H9 (cell line): ENCODE measurements around the gene SRGAP1. TPM values are rescaled to one million over a fixed set of nuclear protein-coding genes. Genes with fewer than 3 reads are reported as not detected.

Experiments
- DNase-seq: peaks from one replicate; pipeline ENCODE4 v3.0.0-alpha.2; 2017
- H2AFZ ChIP-seq: one replicate; pipeline ENCODE4 v1.6.1; 2013; ENCODE audit warnings: mild to moderate bottlenecking, low read length, control low read depth, moderate library complexity
- H2AK5ac ChIP-seq: 2 replicates; pipeline ENCODE4 v1.6.1; 2013; ENCODE audit warnings: low read length, control low read depth, mixed read lengths; ENCODE audit not compliant: insufficient read length
- H2BK120ac ChIP-seq: one replicate; pipeline ENCODE4 v1.6.1; 2013; ENCODE audit warnings: low read depth, mild to moderate bottlenecking, low read length, control low read depth, inconsistent platforms; ENCODE audit not compliant: poor library complexity, severe bottlenecking
- H2BK12ac ChIP-seq: 2 replicates; pipeline ENCODE4 v1.6.1; 2013; ENCODE audit warnings: low read length, control low read depth, mixed read lengths, low read depth; ENCODE audit not compliant: insufficient read length
- H2BK15ac ChIP-seq: 2 replicates; pipeline ENCODE4 v1.6.1; 2013; ENCODE audit warnings: low read depth, low read length, control low read depth
- H2BK20ac ChIP-seq: one replicate; pipeline ENCODE4 v1.6.1; 2013; ENCODE audit warnings: low read depth, mild to moderate bottlenecking, low read length, control low read depth, inconsistent platforms; ENCODE audit not compliant: poor library complexity, severe bottlenecking
- H2BK5ac ChIP-seq: 2 replicates; pipeline ENCODE4 v1.6.1; 2013; ENCODE audit warnings: low read length, control low read depth, mixed read lengths; ENCODE audit not compliant: insufficient read length
- H3K14ac ChIP-seq: 2 replicates; pipeline ENCODE4 v1.6.1; 2013; ENCODE audit warnings: low read length, control low read depth; ENCODE audit not compliant: insufficient read depth
- H3K18ac ChIP-seq: 2 replicates; pipeline ENCODE4 v1.6.1; 2013; ENCODE audit warnings: low read depth, mild to moderate bottlenecking, mixed read lengths, low read length, control low read depth; ENCODE audit not compliant: insufficient read length
- H3K23ac ChIP-seq: 2 replicates; pipeline ENCODE4 v1.6.1; 2013; ENCODE audit warnings: low read length, control low read depth, mixed read lengths, low read depth; ENCODE audit not compliant: insufficient read length
- H3K23me2 ChIP-seq: 2 replicates; pipeline ENCODE4 v1.6.1; 2013; ENCODE audit warnings: low read depth, mild to moderate bottlenecking, mixed read lengths, low read length, control low read depth; ENCODE audit not compliant: insufficient read length, poor library complexity, severe bottlenecking
- H3K27ac ChIP-seq: 2 replicates; pipeline ENCODE4 v1.5.1; 2013; ENCODE audit warnings: low read length, control low read depth, mixed read lengths, low read depth; ENCODE audit not compliant: insufficient read length
- H3K27me3 ChIP-seq: 2 replicates; pipeline ENCODE4 v1.6.1; 2013; ENCODE audit warnings: low read length, control low read depth, inconsistent platforms; ENCODE audit not compliant: insufficient read depth
- H3K4ac ChIP-seq: 2 replicates; pipeline ENCODE4 v1.6.1; 2013; ENCODE audit warnings: low read depth, mild to moderate bottlenecking, control low read depth, inconsistent platforms, low read length, moderate library complexity
- H3K4me1 ChIP-seq: 2 replicates; pipeline ENCODE4 v1.6.1; 2013; ENCODE audit warnings: low read length, control low read depth, inconsistent platforms; ENCODE audit not compliant: insufficient read depth
- H3K4me2 ChIP-seq: 2 replicates; pipeline ENCODE4 v1.6.1; 2013; ENCODE audit warnings: low read length, control low read depth, mixed read lengths; ENCODE audit not compliant: insufficient read length, insufficient read depth
- H3K56ac ChIP-seq: 2 replicates; pipeline ENCODE4 v1.6.1; 2013; ENCODE audit warnings: low read depth, mild to moderate bottlenecking, mixed read lengths, low read length, control low read depth; ENCODE audit not compliant: insufficient read length
- H3K79me1 ChIP-seq: 2 replicates; pipeline ENCODE4 v1.6.1; 2013; ENCODE audit warnings: low read depth, mild to moderate bottlenecking, moderate library complexity, low read length, control low read depth, inconsistent platforms; ENCODE audit not compliant: insufficient read depth, poor library complexity, severe bottlenecking
- H3K79me2 ChIP-seq: 2 replicates; pipeline ENCODE4 v1.6.1; 2013; ENCODE audit warnings: low read length, control low read depth, inconsistent platforms; ENCODE audit not compliant: insufficient read depth
- H3K9ac ChIP-seq: 2 replicates; pipeline ENCODE4 v1.6.1; 2013; ENCODE audit warnings: low read length, control low read depth, mixed read lengths; ENCODE audit not compliant: insufficient read length; ENCODE audit errors: extremely low read depth
- H3K9me3 ChIP-seq: one replicate; pipeline ENCODE4 v1.6.1; 2013; ENCODE audit warnings: low read depth, low read length, inconsistent platforms; ENCODE audit not compliant: control insufficient read depth
- H3T11ph ChIP-seq: one replicate; pipeline ENCODE4 v1.6.1; 2013; ENCODE audit warnings: mild to moderate bottlenecking, low read length, control low read depth, inconsistent platforms
- H4K20me1 ChIP-seq: one replicate; pipeline ENCODE4 v1.6.1; 2013; ENCODE audit not compliant: control insufficient read depth, insufficient read length, insufficient read depth
- H4K5ac ChIP-seq: 2 replicates; pipeline ENCODE4 v1.6.1; 2013; ENCODE audit warnings: low read depth, mild to moderate bottlenecking, mixed read lengths, low read length, control low read depth; ENCODE audit not compliant: insufficient read length
- H4K8ac ChIP-seq: replicated peaks from 2 replicates; pipeline ENCODE4 v1.6.1; 2013; ENCODE audit warnings: low read length, control low read depth, mixed read lengths, low read depth; ENCODE audit not compliant: insufficient read length
- H4K91ac ChIP-seq: 2 replicates; pipeline ENCODE4 v1.6.1; 2013; ENCODE audit warnings: low read depth, mild to moderate bottlenecking, moderate library complexity, mixed read lengths, low read length, control low read depth; ENCODE audit not compliant: insufficient read length
- H3K27ac Mint-ChIP-seq, 3 experiments: 2 replicates in 2 of 3; 3 replicates in 1 of 3; pipeline ENCODE4 v1.8.0; 2020 to 2021; ENCODE audit warnings: mixed read lengths in 3 of 3, mild to moderate bottlenecking in 1 of 3, moderate library complexity in 1 of 3
- H3K27me3 Mint-ChIP-seq: 2 replicates; pipeline ENCODE4 v1.8.0; 2021; ENCODE audit warnings: low read depth, mild to moderate bottlenecking, moderate library complexity, mixed read lengths
- H3K36me3 Mint-ChIP-seq, 3 experiments: 2 replicates in 2 of 3; 3 replicates in 1 of 3; pipeline ENCODE4 v1.8.0; 2020 to 2021; ENCODE audit warnings: low read depth in 3 of 3, mixed read lengths in 3 of 3; ENCODE audit not compliant: insufficient read depth in 1 of 3
- H3K4me1 Mint-ChIP-seq, 2 experiments: 2 replicates each; pipeline ENCODE4 v1.8.0; 2020; ENCODE audit warnings: mixed read lengths in 2 of 2
- H3K4me3 Mint-ChIP-seq, 2 experiments: 2 replicates in 1 of 2; 3 replicates in 1 of 2; pipeline ENCODE4 v1.8.0; 2020 to 2021; ENCODE audit warnings: mild to moderate bottlenecking in 2 of 2, mixed read lengths in 2 of 2, moderate library complexity in 1 of 2
- H3K9me3 Mint-ChIP-seq, 2 experiments: 2 replicates in 1 of 2; 3 replicates in 1 of 2; pipeline ENCODE4 v1.8.0; 2020; ENCODE audit warnings: mild to moderate bottlenecking in 2 of 2, mixed read lengths in 2 of 2, moderate library complexity in 1 of 2
- WGBS: extraction: QIAGEN DNeasy Blood & Tissue Kit; methylation state at CpG from one replicate; pipeline ENCODE4 v1.1.7; 2013; ENCODE audit warnings: missing lambda C conversion rate, low lambda C conversion rate, mixed read lengths; ENCODE audit not compliant: insufficient read length; ENCODE audit errors: extremely low coverage; 5-methylcytosine and 5-hydroxymethylcytosine counted together
- total RNA-seq: library from RNA; stranded (reverse); gene quantifications from 2 replicates; pipeline ENCODE4 v1.2.1, GENCODE V29; 2021
- TF ChIP-seq, protein P1 (sequence below): fragments of 200-600 bp; sonication (generic); conservative IDR thresholded peaks from 3 replicates; pipeline ENCODE4 v1.8.0; 2021; ENCODE audit warnings: antibody characterized with exemption, mild to moderate bottlenecking

The SRGAP1 gene
- total RNA-seq, 1 experiment from 2014 or later = 4.8 TPM

DNA sequence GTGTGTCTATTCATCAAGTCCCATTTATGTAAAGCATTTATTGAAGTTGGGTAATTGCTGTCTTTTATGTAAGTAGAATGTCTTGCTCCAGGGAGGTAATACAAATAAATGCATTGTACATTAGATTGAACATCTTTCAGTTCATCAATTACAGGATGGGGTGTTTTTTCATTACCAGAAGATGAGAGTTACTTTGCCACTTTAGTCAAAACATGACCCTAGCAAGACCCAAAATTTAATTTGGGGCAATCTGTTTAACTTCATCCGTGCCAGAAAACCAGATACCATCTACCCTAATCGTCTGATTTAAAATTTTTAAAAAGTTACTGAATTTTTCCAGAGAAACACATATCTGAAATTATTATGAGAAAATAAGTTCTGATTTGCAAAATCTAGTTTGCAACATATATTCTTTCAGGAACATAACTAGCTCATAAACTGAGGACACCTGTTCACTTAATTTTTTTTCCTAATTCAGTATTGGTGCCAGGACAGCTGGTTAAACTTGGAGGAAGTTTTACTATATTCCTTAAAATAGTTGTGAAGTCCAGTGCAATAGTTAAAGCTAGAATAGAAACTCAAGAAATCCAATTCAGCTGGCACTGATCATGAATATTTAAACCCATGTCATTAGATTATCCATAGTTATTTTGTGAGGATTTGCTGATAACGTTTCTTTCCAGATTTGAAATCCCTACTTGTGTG lies 114.5 kb downstream of the SRGAP1 start:
- no peak overlapping the region for H3K23ac ChIP-seq
- H3K56ac ChIP-seq = no peak overlapping the region
- H4K20me1 ChIP-seq = no peaks in the 10 kb centered on the region
- H3K27me3 Mint-ChIP-seq = no peaks in the 10 kb centered on the region
- no peaks in the 10 kb centered on the region for H3K79me2 ChIP-seq
- no peaks in the 10 kb centered on the region for H3K4me1 Mint-ChIP-seq
- H4K5ac ChIP-seq = no peak overlapping the region
- no peak overlapping the region for H2AFZ ChIP-seq
- no CpG with 5 or more reads among the region's 3 CpGs for WGBS
- no peak overlapping the region for H4K91ac ChIP-seq
- H3K4ac ChIP-seq = no peak overlapping the region
- no peak overlapping the region for H3K4me2 ChIP-seq
- no peak overlapping the region for H2BK5ac ChIP-seq
- no peak overlapping the region for H2BK120ac ChIP-seq
- no peak overlapping the region for H2AK5ac ChIP-seq
- H3T11ph ChIP-seq = no peak overlapping the region
- H2BK15ac ChIP-seq = no peak overlapping the region
- H4K8ac ChIP-seq = no peak overlapping the region
- H3K9me3 Mint-ChIP-seq = no peaks in the 10 kb centered on the region
- no peaks in the 10 kb centered on the region for H3K4me1 ChIP-seq
- H3K27ac Mint-ChIP-seq = no peak overlapping the region
- no peaks in the 10 kb centered on the region for H3K79me1 ChIP-seq
- no peak for DNase-seq
- H2BK12ac ChIP-seq = no peak overlapping the region
- no peaks in the 10 kb centered on the region for H3K9me3 ChIP-seq
- no peak overlapping the region for H3K4me3 Mint-ChIP-seq
- H3K14ac ChIP-seq = no peak overlapping the region
- H3K36me3 Mint-ChIP-seq = no peaks in the 10 kb centered on the region
- no peak overlapping the region for H3K27ac ChIP-seq
- H3K27me3 ChIP-seq = no peaks in the 10 kb centered on the region
- no peaks in the 10 kb centered on the region for H3K23me2 ChIP-seq
- no peak overlapping the region for H3K9ac ChIP-seq
- no peak overlapping the region for H2BK20ac ChIP-seq
- TF ChIP-seq, protein P1, sequence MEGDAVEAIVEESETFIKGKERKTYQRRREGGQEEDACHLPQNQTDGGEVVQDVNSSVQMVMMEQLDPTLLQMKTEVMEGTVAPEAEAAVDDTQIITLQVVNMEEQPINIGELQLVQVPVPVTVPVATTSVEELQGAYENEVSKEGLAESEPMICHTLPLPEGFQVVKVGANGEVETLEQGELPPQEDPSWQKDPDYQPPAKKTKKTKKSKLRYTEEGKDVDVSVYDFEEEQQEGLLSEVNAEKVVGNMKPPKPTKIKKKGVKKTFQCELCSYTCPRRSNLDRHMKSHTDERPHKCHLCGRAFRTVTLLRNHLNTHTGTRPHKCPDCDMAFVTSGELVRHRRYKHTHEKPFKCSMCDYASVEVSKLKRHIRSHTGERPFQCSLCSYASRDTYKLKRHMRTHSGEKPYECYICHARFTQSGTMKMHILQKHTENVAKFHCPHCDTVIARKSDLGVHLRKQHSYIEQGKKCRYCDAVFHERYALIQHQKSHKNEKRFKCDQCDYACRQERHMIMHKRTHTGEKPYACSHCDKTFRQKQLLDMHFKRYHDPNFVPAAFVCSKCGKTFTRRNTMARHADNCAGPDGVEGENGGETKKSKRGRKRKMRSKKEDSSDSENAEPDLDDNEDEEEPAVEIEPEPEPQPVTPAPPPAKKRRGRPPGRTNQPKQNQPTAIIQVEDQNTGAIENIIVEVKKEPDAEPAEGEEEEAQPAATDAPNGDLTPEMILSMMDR = no peak
- H3K18ac ChIP-seq = no peak overlapping the region
